Muscle layer of duodenum (tissue), 2 donors: ENCODE measurements around the gene ACAN.

ENCODE experiments used
- H3K27ac ChIP-seq: one replicate; pipeline ENCODE4 v1.7.0; 2013; ENCODE audit warnings: mild to moderate bottlenecking, low read length
- H3K27me3 ChIP-seq: one replicate; pipeline ENCODE4 v1.7.0; 2013; ENCODE audit warnings: low read depth, mild to moderate bottlenecking, control low read depth, low read length
- H3K36me3 ChIP-seq, 2 donors: one replicate each; pipeline ENCODE4 v1.7.0; 2013; ENCODE audit warnings: low read length in 2 of 2, control low read depth in 1 of 2, mild to moderate bottlenecking in 1 of 2; ENCODE audit not compliant: insufficient read depth in 2 of 2, control insufficient read depth in 1 of 2
- H3K4me1 ChIP-seq, 2 donors: one replicate each; pipeline ENCODE4 v1.7.0; 2013; ENCODE audit warnings: low read length in 2 of 2, mild to moderate bottlenecking in 2 of 2, control low read depth in 1 of 2, moderate library complexity in 1 of 2; ENCODE audit not compliant: insufficient read depth in 2 of 2, control insufficient read depth in 1 of 2
- H3K4me3 ChIP-seq, 2 donors: one replicate each; pipeline ENCODE4 v1.7.0; 2013; ENCODE audit warnings: low read length in 2 of 2, low read depth in 1 of 2, mild to moderate bottlenecking in 1 of 2
- H3K9me3 ChIP-seq, 2 donors: one replicate each; pipeline ENCODE4 v1.7.0; 2013; ENCODE audit warnings: low read length in 2 of 2, control low read depth in 1 of 2, mild to moderate bottlenecking in 1 of 2; ENCODE audit not compliant: control insufficient read depth in 1 of 2
- donor health status: healthy.

ACAN gene

GRCh38 chr15:88803241-88803919, at the start of gene ACAN:
TSS of gene ACAN (plus strand) at chr15:88803436. CDS start at chr15:88836207, 32,771 bp downstream.
- peaks cover 20% of the 10 kb centered on the region for H3K27me3 ChIP-seq
- no peak within 1 kb of the TSS for H3K27ac ChIP-seq
- H3K36me3 ChIP-seq: no peaks in the 10 kb centered on the region
- H3K4me1 ChIP-seq: no peaks in the 10 kb centered on the region
- H3K9me3 ChIP-seq: no peaks in the 10 kb centered on the region
- no peak within 1 kb of the TSS for H3K4me3 ChIP-seq

- no peak overlapping the region for H3K4me3 ChIP-seq
- H3K27ac ChIP-seq: no peak overlapping the region
- no peaks in the 10 kb centered on the region for H3K36me3 ChIP-seq
- no peaks in the 10 kb centered on the region for H3K4me1 ChIP-seq
- peaks cover 0 to 5% of the 10 kb centered on the region in 2 donors for H3K9me3 ChIP-seq
- no peaks in the 10 kb centered on the region for H3K27me3 ChIP-seq
Observed at GRCh38 chr15:88756521-88756920, 46.7 kb upstream of the ACAN start.

- H3K36me3 ChIP-seq: no peaks in the 10 kb centered on the region
Observed at GRCh38 chr15:88756921-88757320, 46.3 kb upstream of the ACAN start.

GRCh38 chr15:88759872-88760271, 43.4 kb upstream of the ACAN start:
- no peak overlapping the region for H3K4me3 ChIP-seq
- H3K27ac ChIP-seq: no peak overlapping the region
- H3K4me1 ChIP-seq: no peaks in the 10 kb centered on the region
- no peaks in the 10 kb centered on the region for H3K36me3 ChIP-seq
- no peaks in the 10 kb centered on the region for H3K27me3 ChIP-seq
- H3K9me3 ChIP-seq: peaks cover 0 to 5% of the 10 kb centered on the region in 2 donors

More at GRCh38 chr15:88756921-88757320, 46.3 kb upstream of the ACAN start:
- Histone ChIP-seq H3K27ac (no peak overlapping the region), H3K9me3 (peaks cover 0 to 5% of the 10 kb centered on the region in 2 donors), H3K4me3 (no peak overlapping the region), H3K4me1 (no peaks in the 10 kb centered on the region), H3K27me3 (no peaks in the 10 kb centered on the region)

- H3K36me3 ChIP-seq: no peaks in the 10 kb centered on the region
- peaks cover 0 to 7% of the 10 kb centered on the region in 2 donors for H3K9me3 ChIP-seq
- H3K4me1 ChIP-seq: peaks cover 0 to 3% of the 10 kb centered on the region in 2 donors
- peaks cover 9% of the 10 kb centered on the region for H3K27me3 ChIP-seq
- H3K27ac ChIP-seq: no peak overlapping the region
- H3K4me3 ChIP-seq: no peak overlapping the region
Observed at GRCh38 chr15:88764448-88764847, 38.8 kb upstream of the ACAN start.

- H3K9me3 ChIP-seq: peaks cover 0 to 14% of the 10 kb centered on the region in 2 donors
- no peaks in the 10 kb centered on the region for H3K36me3 ChIP-seq
- H3K4me3 ChIP-seq: no peak overlapping the region
- H3K27me3 ChIP-seq: peaks cover 9% of the 10 kb centered on the region
- peaks cover 0 to 3% of the 10 kb centered on the region in 2 donors for H3K4me1 ChIP-seq
- H3K27ac ChIP-seq: no peak overlapping the region
Observed at GRCh38 chr15:88765212-88765611, 38.0 kb upstream of the ACAN start.

GRCh38 chr15:88769161-88769971, 33.9 kb upstream of the ACAN start:
- Histone ChIP-seq H3K27ac (no peak overlapping the region), H3K36me3 (no peaks in the 10 kb centered on the region), H3K27me3 (peaks cover 9% of the 10 kb centered on the region), H3K4me3 (peak overlapping the region in 1 of 2 donors; percentile 32), H3K4me1 (peaks cover 0 to 3% of the 10 kb centered on the region in 2 donors), H3K9me3 (peaks cover 0 to 12% of the 10 kb centered on the region in 2 donors)

GRCh38 chr15:88775776-88776175, 27.5 kb upstream of the ACAN start:
- H3K27ac ChIP-seq: no peak overlapping the region
- no peaks in the 10 kb centered on the region for H3K27me3 ChIP-seq
- no peaks in the 10 kb centered on the region for H3K4me1 ChIP-seq
- H3K9me3 ChIP-seq: peaks cover 0 to 11% of the 10 kb centered on the region in 2 donors
- H3K36me3 ChIP-seq: no peaks in the 10 kb centered on the region
- no peak overlapping the region for H3K4me3 ChIP-seq

GRCh38 chr15:88776646-88777045, 26.6 kb upstream of the ACAN start:
- Histone ChIP-seq H3K36me3 (no peaks in the 10 kb centered on the region), H3K9me3 (peaks cover 0 to 9% of the 10 kb centered on the region in 2 donors), H3K4me1 (no peaks in the 10 kb centered on the region), H3K4me3 (no peak overlapping the region), H3K27ac (no peak overlapping the region), H3K27me3 (no peaks in the 10 kb centered on the region)

GRCh38 chr15:88779944-88780343, 23.3 kb upstream of the ACAN start:
- Histone ChIP-seq H3K9me3 (peaks cover 0 to 6% of the 10 kb centered on the region in 2 donors), H3K36me3 (no peaks in the 10 kb centered on the region), H3K4me1 (no peaks in the 10 kb centered on the region), H3K27ac (no peak overlapping the region), H3K4me3 (no peak overlapping the region), H3K27me3 (no peaks in the 10 kb centered on the region)

- H3K4me1 ChIP-seq: no peaks in the 10 kb centered on the region
- no peak overlapping the region for H3K27ac ChIP-seq
- peaks cover 0 to 5% of the 10 kb centered on the region in 2 donors for H3K9me3 ChIP-seq
- no peaks in the 10 kb centered on the region for H3K27me3 ChIP-seq
- H3K4me3 ChIP-seq: no peak overlapping the region
- H3K36me3 ChIP-seq: no peaks in the 10 kb centered on the region
Observed at GRCh38 chr15:88782465-88782864, 20.8 kb upstream of the ACAN start.
